Stomach (tissue), 9 donors: ENCODE results near the gene ADD1. TPM values are rescaled to one million over a fixed set of nuclear protein-coding genes. Genes with fewer than 3 reads are reported as not detected.
A peak's percentile ranks its signal among the peaks of the same experiment; 100 is the strongest.

ENCODE experiments used
- DNase-seq, 2 donors: peaks; one replicate each; pipeline versions ENCODE4 v3.0.0 to v3.0.0-alpha.2; 2013 to 2019
- H3K27ac ChIP-seq, 5 donors: fragments of 200-600 bp in 4 of 5; sonication (generic) in 4 of 5; one replicate each; pipeline ENCODE4 v1.5.1; 2013 to 2019; ENCODE audit warnings: mild to moderate bottlenecking in 1 of 5, moderate library complexity in 1 of 5
- H3K27me3 ChIP-seq, 3 donors: fragments of 200-600 bp; sonication (generic); one replicate each; pipeline ENCODE4 v1.5.1; 2017 to 2019; ENCODE audit warnings: mixed run types in 1 of 3
- H3K36me3 ChIP-seq, 4 donors: fragments of 200-600 bp; sonication (generic); 1 replicate in 3 of 4; 2 replicates in 1 of 4; pipeline ENCODE4 v1.5.1; 2016 to 2019
- H3K4me1 ChIP-seq, 4 donors: fragments of 200-600 bp; sonication (generic); one replicate each; pipeline ENCODE4 v1.5.1; 2016 to 2019
- H3K4me3 ChIP-seq, 4 donors: fragments of 200-600 bp; sonication (generic) in 3 of 4; one replicate each; pipeline ENCODE4 v1.5.1; 2016 to 2019; ENCODE audit warnings: mild to moderate bottlenecking in 1 of 4
- H3K9me3 ChIP-seq, 4 donors: fragments of 200-600 bp; sonication (generic); one replicate each; pipeline ENCODE4 v1.5.1; 2016 to 2019
- EP300 ChIP-seq: sonication (generic); formaldehyde crosslinking; IDR thresholded peaks from one replicate; pipeline ENCODE4 v1.6.1; 2017; ENCODE audit warnings: antibody characterized with exemption
- POLR2A ChIP-seq, 4 donors: fragments of 450-650 bp; IDR thresholded peaks; one replicate each; pipeline ENCODE4 v1.6.1; 2016; ENCODE audit warnings: antibody characterized with exemption in 4 of 4, control low read depth in 2 of 4, mild to moderate bottlenecking in 1 of 4, moderate library complexity in 1 of 4
- POLR2AphosphoS5 ChIP-seq, 3 donors: sonication (generic); formaldehyde crosslinking; IDR thresholded peaks; one replicate each; pipeline ENCODE4 v1.6.1; 2016; ENCODE audit warnings: antibody characterized with exemption in 3 of 3
- WGBS, 5 donors: extraction: QIAGEN DNeasy Blood & Tissue Kit in 3 of 5; methylation state at CpG; one replicate each; pipeline versions ENCODE4 v1.1.5 to v1.1.7; 2013 to 2018; 5-methylcytosine and 5-hydroxymethylcytosine counted together
- intact Hi-C: fragments of 100-400 bp; cut with DNase I; formaldehyde crosslinking; loops from one replicate; pipeline ENCODE4 v1.15.1; 2023; ENCODE audit warnings: low total_unique reads
- polyA plus RNA-seq, 3 donors: library from polyadenylated mRNA; stranded (reverse); fragments of 200-250 nt; gene quantifications; one replicate each; pipeline ENCODE4 v1.2.3, GENCODE V29; 2013
- total RNA-seq, 5 donors: library from RNA; depleted of rRNA; stranded (reverse); fragments of >200 nt; gene quantifications; one replicate each; pipeline versions ENCODE4 v1.1.0 to v1.2.3, GENCODE V29; 2014 to 2016
- TF ChIP-seq, protein P1 (sequence below), 7 experiments: fragments of 450-650 bp in 4 of 7; fragments of 200-600 bp in 3 of 7; sonication (generic) in 3 of 7; IDR thresholded peaks; one replicate each; pipeline ENCODE4 v1.5.1; 2016 to 2019; ENCODE audit warnings: antibody characterized with exemption in 7 of 7, control low read depth in 2 of 7, mild to moderate bottlenecking in 1 of 7
- donor health status: healthy with polysubstance abuse.
- donor health status: Bipolar disorder and iron deficiency.
- donor health status: healthy.

The ADD1 gene
- total and polyA plus RNA-seq, 8 donors = 103 to 1,174 (median 207) TPM

DNA sequence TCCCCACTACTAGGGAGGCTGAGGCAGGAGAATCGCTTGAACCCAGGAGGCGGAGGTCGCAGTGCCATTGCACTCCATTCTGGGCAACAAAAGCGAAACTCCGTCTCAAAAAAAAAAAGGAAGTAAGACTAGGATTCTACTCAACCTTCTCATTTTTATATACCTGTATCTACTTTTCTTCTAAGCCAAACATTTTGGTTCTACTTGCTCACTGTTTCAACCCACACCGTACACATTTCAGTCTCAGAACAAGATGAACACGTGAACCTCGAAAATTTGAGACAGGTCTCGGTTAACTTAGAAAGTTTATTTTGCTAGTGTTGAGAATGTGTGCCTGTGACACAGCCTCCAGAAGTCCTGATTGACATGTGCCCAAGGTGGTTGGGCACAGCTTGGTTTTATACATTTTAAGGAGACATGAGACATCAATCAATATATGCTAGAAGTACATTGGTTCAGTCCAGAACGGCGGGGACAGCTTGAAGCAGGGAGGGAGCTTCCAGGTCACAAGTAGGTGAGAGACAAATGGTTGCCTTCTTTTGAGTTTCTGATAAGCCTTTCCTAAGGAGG, 3.7 kb downstream of the ADD1 start:
- Histone ChIP-seq H3K4me3 (no peak overlapping the region), H3K27me3 (no peaks in the 10 kb centered on the region), H3K27ac (peak overlapping the region in 3 of 5 donors; percentile 21 to 67 (median 59)), H3K4me1 (peaks cover 69 to 89% (median 79%) of the 10 kb centered on the region in 4 donors), H3K9me3 (no peaks in the 10 kb centered on the region), H3K36me3 (no peaks in the 10 kb centered on the region)
- intact Hi-C loops = no loop called here
- TF ChIP-seq EP300 (no peak), POLR2AphosphoS5 (IDR thresholded peaks at IDR 0.05) (no peak), POLR2A (IDR thresholded peaks at IDR 0.05) (no peak)
- TF ChIP-seq, protein P1, sequence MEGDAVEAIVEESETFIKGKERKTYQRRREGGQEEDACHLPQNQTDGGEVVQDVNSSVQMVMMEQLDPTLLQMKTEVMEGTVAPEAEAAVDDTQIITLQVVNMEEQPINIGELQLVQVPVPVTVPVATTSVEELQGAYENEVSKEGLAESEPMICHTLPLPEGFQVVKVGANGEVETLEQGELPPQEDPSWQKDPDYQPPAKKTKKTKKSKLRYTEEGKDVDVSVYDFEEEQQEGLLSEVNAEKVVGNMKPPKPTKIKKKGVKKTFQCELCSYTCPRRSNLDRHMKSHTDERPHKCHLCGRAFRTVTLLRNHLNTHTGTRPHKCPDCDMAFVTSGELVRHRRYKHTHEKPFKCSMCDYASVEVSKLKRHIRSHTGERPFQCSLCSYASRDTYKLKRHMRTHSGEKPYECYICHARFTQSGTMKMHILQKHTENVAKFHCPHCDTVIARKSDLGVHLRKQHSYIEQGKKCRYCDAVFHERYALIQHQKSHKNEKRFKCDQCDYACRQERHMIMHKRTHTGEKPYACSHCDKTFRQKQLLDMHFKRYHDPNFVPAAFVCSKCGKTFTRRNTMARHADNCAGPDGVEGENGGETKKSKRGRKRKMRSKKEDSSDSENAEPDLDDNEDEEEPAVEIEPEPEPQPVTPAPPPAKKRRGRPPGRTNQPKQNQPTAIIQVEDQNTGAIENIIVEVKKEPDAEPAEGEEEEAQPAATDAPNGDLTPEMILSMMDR (IDR thresholded peaks at IDR 0.05) = no peak
- no peak for DNase-seq
- 79 to 86% (median 83%) methylated on average over 11 of the region's 11 CpGs for WGBS, 5 donors

DNA sequence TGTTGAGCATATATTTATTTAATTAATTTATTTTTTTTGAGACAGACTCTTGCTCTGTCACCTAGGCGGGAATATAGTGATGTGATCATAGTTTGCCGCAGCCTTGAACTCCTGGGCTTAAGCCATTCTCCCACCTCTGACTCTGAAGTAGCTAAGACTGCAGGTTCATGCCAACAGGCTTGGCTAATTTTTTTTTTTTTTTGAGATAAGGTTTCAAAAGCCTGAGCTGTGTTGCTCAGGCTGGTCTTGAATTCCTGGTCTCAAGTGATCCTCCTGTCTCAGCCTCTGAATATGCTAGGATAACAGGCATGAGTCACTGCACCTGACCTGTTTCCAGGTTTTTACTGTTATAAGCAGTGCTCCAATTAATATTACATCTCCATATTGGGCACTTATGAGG, 4.8 kb downstream of the ADD1 start:
- intact Hi-C loops = no loop called here
- Histone ChIP-seq H3K27me3 (no peaks in the 10 kb centered on the region), H3K9me3 (no peaks in the 10 kb centered on the region), H3K36me3 (peaks cover under 1 to 4% (median 3%) of the 10 kb centered on the region in 4 donors), H3K27ac (peak overlapping the region in 4 of 5 donors; percentile 21 to 67 (median 58)), H3K4me1 (peaks cover 74 to 91% (median 82%) of the 10 kb centered on the region in 4 donors), H3K4me3 (no peak overlapping the region)
- 36 to 58% (median 53%) methylated on average over 2 of the region's 2 CpGs for WGBS, 5 donors
- peak in 1 of 2 donors; percentile 24 for DNase-seq
- TF ChIP-seq, protein P1 (IDR thresholded peaks at IDR 0.05) = no peak
- TF ChIP-seq POLR2A (IDR thresholded peaks at IDR 0.05) (no peak), POLR2AphosphoS5 (IDR thresholded peaks at IDR 0.05) (peak in 1 of 3 donors; percentile 16), EP300 (no peak)

DNA sequence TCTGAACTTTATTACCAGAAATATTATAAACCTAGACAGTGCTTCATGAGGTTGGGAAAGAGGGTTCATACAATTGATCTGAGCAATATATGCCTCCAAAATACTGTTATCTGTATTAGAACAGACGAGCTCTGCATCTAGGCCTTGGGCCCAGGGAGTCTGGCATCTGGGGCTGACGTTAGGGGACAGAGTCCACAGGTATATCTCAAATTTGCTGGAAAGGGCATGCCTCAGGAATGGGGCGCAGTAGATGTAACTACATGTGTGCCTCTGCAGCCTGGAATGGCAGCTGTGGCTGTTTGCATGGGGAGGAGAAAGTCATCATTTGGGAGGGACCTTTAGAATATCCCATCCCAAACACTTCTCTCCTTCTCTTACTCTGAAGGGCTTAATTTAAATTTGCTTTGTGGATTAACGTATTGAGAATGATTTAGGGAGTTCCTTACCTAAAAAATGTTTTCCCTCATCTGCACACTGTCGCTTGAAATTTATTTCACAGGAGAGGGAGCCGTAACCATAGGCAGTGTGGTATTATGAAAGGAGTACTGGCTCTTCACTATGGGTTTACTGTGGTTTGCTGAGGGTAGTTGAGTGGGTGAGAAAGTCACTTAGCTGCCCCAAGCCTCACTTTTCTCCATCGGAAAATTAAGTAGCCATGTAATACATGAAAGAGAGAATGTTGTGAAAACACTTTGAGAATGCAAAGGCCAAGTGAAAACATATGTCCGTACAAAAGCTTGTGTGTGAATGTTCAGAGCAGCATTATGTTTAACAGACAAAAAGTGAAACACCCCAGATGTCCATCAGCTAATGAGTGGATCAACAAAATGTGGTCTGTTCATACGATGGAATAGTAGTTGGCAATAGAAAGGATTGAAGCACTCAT, 5.9 kb downstream of the ADD1 start:
- H3K9me3 ChIP-seq = no peaks in the 10 kb centered on the region
- peaks cover 9 to 15% (median 12%) of the 10 kb centered on the region in 4 donors for H3K36me3 ChIP-seq
- H3K4me3 ChIP-seq = no peak overlapping the region
- peak in 1 of 3 donors; percentile 41 for TF ChIP-seq POLR2AphosphoS5 (IDR thresholded peaks at IDR 0.05)
- no peak for TF ChIP-seq EP300
- intact Hi-C loops = no loop called here
- H3K4me1 ChIP-seq = peaks cover 80 to 98% (median 91%) of the 10 kb centered on the region in 4 donors
- DNase-seq = peak; percentile 51 to 71
- peak overlapping the region in 4 of 5 donors; percentile 21 to 67 (median 58) for H3K27ac ChIP-seq
- H3K27me3 ChIP-seq = no peaks in the 10 kb centered on the region
- WGBS, 5 donors = 32 to 44% (median 37%) methylated on average over 9 of the region's 9 CpGs

DNA sequence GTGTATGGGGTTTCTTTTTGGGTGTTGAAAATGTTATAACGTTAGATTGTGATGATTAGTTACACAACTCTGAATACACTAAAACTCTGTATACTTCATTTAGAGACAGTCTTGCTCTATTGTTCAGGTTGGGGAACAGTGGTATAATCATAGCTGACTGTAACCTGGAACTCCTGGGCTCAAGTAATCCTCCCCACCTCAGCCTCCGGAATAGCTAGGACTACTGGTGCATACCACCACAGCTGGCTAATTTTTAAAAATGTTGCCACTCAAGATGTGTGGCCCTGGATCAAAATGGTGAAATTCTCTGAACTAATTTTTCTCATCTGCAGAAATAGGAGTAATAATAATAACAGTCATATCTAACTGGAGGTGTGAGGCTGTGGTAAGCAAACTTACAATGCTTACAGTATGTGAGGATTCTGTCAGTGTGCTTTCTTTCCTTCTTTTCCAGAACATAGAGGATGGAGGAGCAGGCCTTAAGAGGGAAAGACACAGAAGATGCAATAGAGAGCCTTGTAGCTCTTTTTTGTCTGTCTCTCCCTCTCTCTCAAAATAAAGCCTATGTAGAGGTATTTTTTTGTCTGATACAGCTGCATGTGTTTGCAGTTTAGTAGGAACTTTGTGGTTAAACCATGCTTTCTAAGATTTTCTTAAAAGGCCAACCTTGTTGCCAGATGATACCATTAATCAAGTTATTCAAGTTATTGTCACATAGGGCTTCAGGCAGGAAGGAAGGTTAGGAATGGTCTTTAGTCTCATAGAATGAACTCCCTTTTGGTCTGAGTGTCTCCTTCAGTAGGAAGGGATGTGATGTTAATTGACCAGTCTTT, 7.5 kb downstream of the ADD1 start:
- 56 to 74% (median 63%) methylated on average over 2 of the region's 2 CpGs for whole genome bisulfite sequencing, 5 donors

More for the DNA sequence above, 7.5 kb downstream of the ADD1 start:
- Histone ChIP-seq H3K4me3 (no peak overlapping the region), H3K27me3 (no peaks in the 10 kb centered on the region), H3K4me1 (peaks cover 73 to 98% (median 88%) of the 10 kb centered on the region in 4 donors), H3K27ac (peak overlapping the region in 3 of 5 donors; percentile 37 to 68 (median 43)), H3K9me3 (no peaks in the 10 kb centered on the region), H3K36me3 (peaks cover 9 to 20% (median 15%) of the 10 kb centered on the region in 4 donors)
- no peak for DNase-seq
- intact Hi-C loops = no loop called here
- no peak for TF ChIP-seq EP300
- TF ChIP-seq, protein P1 (IDR thresholded peaks at IDR 0.05) = no peak
- no peak for TF ChIP-seq POLR2A (IDR thresholded peaks at IDR 0.05)
- TF ChIP-seq POLR2AphosphoS5 (IDR thresholded peaks at IDR 0.05) = no peak
